Hepatocyte (in vitro differentiated cells): ENCODE measurements around the gene DSE. TPM values are rescaled to one million over a fixed set of nuclear protein-coding genes. Genes with fewer than 3 reads are reported as not detected.

Source experiments
- DNase-seq: peaks from one replicate; pipeline ENCODE4 v3.0.0-alpha.2; 2016; ENCODE audit warnings: low spot score
- H2AFZ ChIP-seq: fragments of 200-600 bp; sonication (generic); 2 replicates; pipeline ENCODE4 v1.6.0; 2016; ENCODE audit warnings: antibody characterized with exemption, mild to moderate bottlenecking
- H3K27ac ChIP-seq: fragments of 200-600 bp; sonication (generic); 2 replicates; pipeline ENCODE4 v1.5.1; 2016; ENCODE audit warnings: mild to moderate bottlenecking
- H3K27me3 ChIP-seq: fragments of 200-600 bp; sonication (generic); 2 replicates; pipeline ENCODE4 v1.6.1; 2016
- H3K36me3 ChIP-seq: fragments of 200-600 bp; sonication (generic); replicated peaks from 2 replicates; pipeline ENCODE4 v1.5.1; 2016; ENCODE audit warnings: low read depth; ENCODE audit not compliant: insufficient read depth
- H3K4me1 ChIP-seq: fragments of 200-600 bp; sonication (generic); 2 replicates; pipeline ENCODE4 v1.5.1; 2016; ENCODE audit warnings: mild to moderate bottlenecking, moderate library complexity; ENCODE audit not compliant: insufficient read depth
- H3K4me2 ChIP-seq: fragments of 200-600 bp; sonication (generic); 2 replicates; pipeline ENCODE4 v1.6.0; 2016
- H3K4me3 ChIP-seq: fragments of 200-600 bp; sonication (generic); 2 replicates; pipeline ENCODE4 v1.5.1; 2016; ENCODE audit warnings: mild to moderate bottlenecking
- H3K79me2 ChIP-seq: fragments of 200-600 bp; sonication (generic); 2 replicates; pipeline ENCODE4 v1.6.0; 2017; ENCODE audit warnings: mild to moderate bottlenecking
- H3K9me2 ChIP-seq: fragments of 200-600 bp; sonication (generic); replicated peaks from 2 replicates; pipeline ENCODE4 v1.6.0; 2017; ENCODE audit warnings: mild to moderate bottlenecking; ENCODE audit not compliant: insufficient read depth
- H3K9me3 ChIP-seq: fragments of 200-600 bp; sonication (generic); 2 replicates; pipeline ENCODE4 v1.5.1; 2016; ENCODE audit warnings: low read depth, mild to moderate bottlenecking
- H4K20me1 ChIP-seq: fragments of 200-600 bp; sonication (generic); 2 replicates; pipeline ENCODE4 v1.6.0; 2016; ENCODE audit warnings: mild to moderate bottlenecking; ENCODE audit not compliant: insufficient read depth, poor library complexity, severe bottlenecking
- EZH2 ChIP-seq: fragments of 200-600 bp; sonication (generic); IDR thresholded peaks from 2 replicates; pipeline ENCODE4 v1.6.1; 2016; ENCODE audit warnings: antibody characterized with exemption, mild to moderate bottlenecking, borderline replicate concordance
- EZH2phosphoT487 ChIP-seq: fragments of 200-600 bp; sonication (generic); IDR thresholded peaks from one replicate; pipeline ENCODE4 v1.6.1; 2018; ENCODE audit warnings: antibody characterized with exemption, mild to moderate bottlenecking, low read depth, moderate library complexity; ENCODE audit not compliant: unreplicated experiment, severe bottlenecking
- WGBS: methylation state at CpG from one replicate; pipeline ENCODE4 v1.1.6; 2016; ENCODE audit warnings: low lambda C conversion rate; ENCODE audit errors: missing lambda C conversion rate; 5-methylcytosine and 5-hydroxymethylcytosine counted together
- polyA plus RNA-seq: library from polyadenylated mRNA; unstranded; fragments of >200 nt; fragmentation: Nextera tagmentation; extraction: Ambion mirVana; gene quantifications from 2 replicates; pipeline ENCODE4 v1.2.1, GENCODE V29; 2016
- total RNA-seq: library from RNA; depleted of rRNA; stranded (reverse); fragments of >200 nt; gene quantifications from 2 replicates; pipeline ENCODE4 v1.2.3, GENCODE V29; 2014
- TF ChIP-seq, protein P1 (sequence below): fragments of 200-600 bp; sonication (generic); IDR thresholded peaks from 2 replicates; pipeline ENCODE4 v1.5.1; 2016; ENCODE audit warnings: antibody characterized with exemption, mild to moderate bottlenecking; ENCODE audit not compliant: poor library complexity

DSE gene
- total and polyA plus RNA-seq, 2 experiments from 2014 or later: 19.9 to 45.0 TPM

DNA sequence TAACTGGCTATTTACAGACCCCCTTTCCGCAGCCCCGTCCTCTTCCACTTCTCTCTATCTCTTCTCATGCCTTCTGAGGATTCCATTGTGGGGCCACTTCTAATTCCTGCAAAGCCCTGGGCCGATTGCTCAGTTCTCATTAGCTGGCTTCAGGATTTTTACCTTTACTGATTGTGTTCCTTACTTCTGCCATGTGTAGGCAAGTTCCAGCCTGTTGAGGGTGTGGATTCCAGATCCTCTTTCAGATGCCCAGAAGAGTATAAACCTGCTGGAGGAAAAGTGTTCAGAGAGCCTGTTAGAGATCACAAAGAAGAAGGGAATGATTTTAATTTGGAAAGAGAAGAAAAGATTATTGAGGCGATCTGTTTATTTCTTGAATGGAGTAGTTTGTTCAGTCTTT, 5.4 kb downstream of the DSE start:
- Histone ChIP-seq H4K20me1 (peaks cover 15% of the 10 kb centered on the region), H3K4me2 (no peak overlapping the region), H3K36me3 (no peaks in the 10 kb centered on the region), H3K27ac (no peak overlapping the region), H3K27me3 (no peaks in the 10 kb centered on the region), H3K9me2 (no peaks in the 10 kb centered on the region), H3K4me1 (peaks cover 11% of the 10 kb centered on the region), H3K4me3 (no peak overlapping the region), H2AFZ (no peak overlapping the region), H3K79me2 (peaks cover 86% of the 10 kb centered on the region), H3K9me3 (no peaks in the 10 kb centered on the region)
- WGBS: 62% methylated on average over 4 of the region's 4 CpGs
- DNase-seq: no peak
- TF ChIP-seq EZH2: no peak
- no peak for TF ChIP-seq EZH2phosphoT487
- TF ChIP-seq, protein P1, sequence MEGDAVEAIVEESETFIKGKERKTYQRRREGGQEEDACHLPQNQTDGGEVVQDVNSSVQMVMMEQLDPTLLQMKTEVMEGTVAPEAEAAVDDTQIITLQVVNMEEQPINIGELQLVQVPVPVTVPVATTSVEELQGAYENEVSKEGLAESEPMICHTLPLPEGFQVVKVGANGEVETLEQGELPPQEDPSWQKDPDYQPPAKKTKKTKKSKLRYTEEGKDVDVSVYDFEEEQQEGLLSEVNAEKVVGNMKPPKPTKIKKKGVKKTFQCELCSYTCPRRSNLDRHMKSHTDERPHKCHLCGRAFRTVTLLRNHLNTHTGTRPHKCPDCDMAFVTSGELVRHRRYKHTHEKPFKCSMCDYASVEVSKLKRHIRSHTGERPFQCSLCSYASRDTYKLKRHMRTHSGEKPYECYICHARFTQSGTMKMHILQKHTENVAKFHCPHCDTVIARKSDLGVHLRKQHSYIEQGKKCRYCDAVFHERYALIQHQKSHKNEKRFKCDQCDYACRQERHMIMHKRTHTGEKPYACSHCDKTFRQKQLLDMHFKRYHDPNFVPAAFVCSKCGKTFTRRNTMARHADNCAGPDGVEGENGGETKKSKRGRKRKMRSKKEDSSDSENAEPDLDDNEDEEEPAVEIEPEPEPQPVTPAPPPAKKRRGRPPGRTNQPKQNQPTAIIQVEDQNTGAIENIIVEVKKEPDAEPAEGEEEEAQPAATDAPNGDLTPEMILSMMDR: no peak

DNA sequence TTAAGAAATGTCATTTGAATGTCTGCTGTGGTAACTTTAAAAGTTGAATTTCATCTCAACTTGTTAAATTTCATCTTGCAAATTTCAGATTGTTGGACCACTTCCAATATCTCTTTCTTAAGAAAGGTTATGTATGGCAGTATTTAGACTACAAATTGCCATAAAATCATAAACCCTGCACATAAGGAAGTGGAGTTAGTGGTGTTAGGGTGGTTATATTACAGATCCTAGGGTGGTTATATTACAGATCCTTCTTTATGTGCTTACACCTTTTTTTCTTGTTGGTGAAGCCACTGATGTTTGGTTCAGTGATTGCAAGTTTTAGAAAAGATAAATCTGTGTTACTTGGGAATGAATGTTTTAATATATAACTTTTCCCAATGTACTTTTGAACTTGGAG, 9.0 kb downstream of the DSE start:
- no peak for DNase-seq
- TF ChIP-seq EZH2 (no peak), EZH2phosphoT487 (no peak)
- TF ChIP-seq, protein P1: no peak
- Histone ChIP-seq H3K27me3 (no peaks in the 10 kb centered on the region), H3K79me2 (peaks cover 97% of the 10 kb centered on the region), H3K4me1 (peaks cover 7% of the 10 kb centered on the region), H3K27ac (no peak overlapping the region), H3K9me2 (no peaks in the 10 kb centered on the region), H4K20me1 (peaks cover 3% of the 10 kb centered on the region), H3K4me3 (no peak overlapping the region), H2AFZ (no peak overlapping the region), H3K9me3 (no peaks in the 10 kb centered on the region), H3K4me2 (no peak overlapping the region), H3K36me3 (no peaks in the 10 kb centered on the region)

DNA sequence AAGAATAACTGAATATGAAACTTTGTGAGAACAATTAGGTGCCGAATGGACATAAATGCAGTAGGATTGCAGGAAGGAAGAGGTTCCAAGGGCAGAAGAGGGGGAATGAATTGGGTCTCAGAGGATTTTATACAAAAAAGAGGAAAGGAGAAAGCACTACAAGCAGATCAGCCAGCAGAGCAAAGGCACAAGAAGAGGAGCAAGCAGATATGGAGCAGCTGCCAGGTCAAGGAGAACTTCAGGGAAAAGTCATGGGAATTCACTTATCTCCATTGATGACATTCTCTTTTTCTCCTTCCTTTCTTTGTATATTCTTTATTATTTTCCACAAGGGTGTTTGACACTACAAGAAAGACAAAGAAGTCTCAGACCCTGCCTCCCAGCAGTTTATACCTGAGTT, 9.6 kb downstream of the DSE start:
- H3K9me3 ChIP-seq: no peaks in the 10 kb centered on the region
- TF ChIP-seq EZH2: no peak
- TF ChIP-seq EZH2phosphoT487: no peak
- TF ChIP-seq, protein P1: no peak
- peaks cover 3% of the 10 kb centered on the region for H4K20me1 ChIP-seq
- H3K79me2 ChIP-seq: peaks cover 97% of the 10 kb centered on the region
- no peaks in the 10 kb centered on the region for H3K9me2 ChIP-seq
- H3K27ac ChIP-seq: no peak overlapping the region
- H3K4me2 ChIP-seq: peak overlapping the region; percentile 1
- 75% methylated on average over 1 of the region's 1 CpG for WGBS
- no peak overlapping the region for H2AFZ ChIP-seq
- peaks cover 7% of the 10 kb centered on the region for H3K4me1 ChIP-seq
- H3K4me3 ChIP-seq: no peak overlapping the region
- DNase-seq: no peak
- no peaks in the 10 kb centered on the region for H3K36me3 ChIP-seq
- H3K27me3 ChIP-seq: no peaks in the 10 kb centered on the region

DNA sequence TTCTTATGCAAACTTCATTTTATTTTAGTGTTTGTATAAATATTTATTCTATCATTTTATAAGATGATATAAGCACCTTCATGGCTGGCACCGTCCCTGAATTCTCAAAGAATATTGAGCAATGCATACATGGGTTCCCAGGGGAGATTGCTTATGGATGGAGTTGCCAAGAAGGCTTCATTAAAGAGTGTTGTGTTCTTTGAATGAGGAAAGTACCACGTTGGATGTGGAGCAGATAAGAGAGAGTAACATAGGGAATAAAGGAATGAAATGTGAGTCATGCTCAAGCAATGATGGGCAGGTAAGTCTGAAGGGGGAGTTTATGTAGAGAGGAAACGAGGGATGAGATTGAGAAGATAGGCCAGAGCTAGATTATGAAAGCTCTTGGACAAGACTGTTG, 10.3 kb downstream of the DSE start:
- H3K4me2 ChIP-seq: no peak overlapping the region

More for the DNA sequence above, 10.3 kb downstream of the DSE start:
- Histone ChIP-seq H3K36me3 (no peaks in the 10 kb centered on the region), H3K9me3 (no peaks in the 10 kb centered on the region), H4K20me1 (peaks cover 3% of the 10 kb centered on the region), H3K9me2 (no peaks in the 10 kb centered on the region), H3K27me3 (no peaks in the 10 kb centered on the region), H2AFZ (no peak overlapping the region), H3K27ac (no peak overlapping the region), H3K79me2 (peaks cover 92% of the 10 kb centered on the region), H3K4me3 (no peak overlapping the region), H3K4me1 (peaks cover 10% of the 10 kb centered on the region)
- DNase-seq: no peak
- TF ChIP-seq, protein P1: no peak
- TF ChIP-seq EZH2 (no peak), EZH2phosphoT487 (no peak)
- WGBS: 77% methylated on average over 3 of the region's 3 CpGs
